ENCODE data around the gene HS6ST1.

Gene HS6ST1

GRCh38 chr2:128293870-128294455 is 24.7 kb downstream of the HS6ST1 start:
- DNase-seq, result no peak

DNA sequence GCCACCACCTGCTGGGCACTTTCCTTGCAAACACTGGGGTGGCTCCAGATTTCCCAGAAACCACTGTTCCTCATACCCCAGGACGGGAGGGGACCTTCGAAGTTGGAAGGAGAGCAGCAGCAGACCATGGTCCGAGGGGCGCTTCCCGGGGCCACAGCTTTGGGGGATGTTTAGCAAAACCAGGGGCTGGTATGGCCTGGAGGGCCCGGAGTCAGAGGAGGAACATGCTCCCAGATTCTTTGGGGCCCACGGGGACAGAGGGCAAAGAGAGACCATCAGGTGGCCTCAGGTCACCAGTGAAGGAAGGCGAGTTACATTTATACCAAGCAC is 25.3 kb downstream of the HS6ST1 start:
- DNase-seq, result no peak

DNA sequence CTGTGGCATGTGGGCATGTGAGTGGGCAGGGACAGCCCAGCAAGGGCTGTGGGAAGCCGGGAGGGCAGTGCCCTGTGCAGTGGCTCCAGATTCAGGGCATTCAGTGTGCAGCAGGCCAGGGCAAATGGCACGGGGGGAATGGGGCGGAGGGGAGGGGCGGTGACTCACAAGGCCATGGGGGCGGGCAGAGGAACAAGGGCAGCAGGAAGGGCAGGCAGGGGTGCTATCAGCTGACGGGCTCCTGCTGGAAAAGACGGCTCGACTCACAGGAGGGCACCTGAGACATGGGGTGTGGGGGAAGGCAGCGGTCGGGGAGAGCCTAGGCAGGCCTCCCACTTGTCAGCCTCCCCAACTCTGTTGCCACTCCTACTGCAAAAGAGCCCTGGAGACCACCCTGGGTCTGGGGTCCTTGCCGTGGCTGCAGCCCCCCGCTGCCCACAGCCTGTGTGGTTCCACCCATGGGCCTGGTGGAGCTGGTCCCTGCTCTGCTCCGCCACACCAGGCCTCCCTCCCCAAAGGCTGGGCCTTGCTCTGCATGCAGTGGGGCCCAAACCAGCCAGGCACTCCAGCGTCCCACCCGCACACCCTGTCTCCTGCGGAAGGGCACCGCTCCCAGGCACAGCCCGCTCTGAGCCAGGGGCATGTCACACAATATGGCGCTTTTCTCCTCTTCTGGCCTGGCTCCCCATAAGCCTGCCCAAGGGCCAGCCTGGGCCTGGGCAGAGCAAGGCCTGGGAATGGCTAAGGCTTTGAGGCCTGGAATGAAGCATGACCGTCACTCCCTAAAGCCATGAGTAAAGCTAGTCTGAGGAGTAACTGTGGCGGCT is 25.9 kb downstream of the HS6ST1 start:
- no peak for DNase-seq

DNA sequence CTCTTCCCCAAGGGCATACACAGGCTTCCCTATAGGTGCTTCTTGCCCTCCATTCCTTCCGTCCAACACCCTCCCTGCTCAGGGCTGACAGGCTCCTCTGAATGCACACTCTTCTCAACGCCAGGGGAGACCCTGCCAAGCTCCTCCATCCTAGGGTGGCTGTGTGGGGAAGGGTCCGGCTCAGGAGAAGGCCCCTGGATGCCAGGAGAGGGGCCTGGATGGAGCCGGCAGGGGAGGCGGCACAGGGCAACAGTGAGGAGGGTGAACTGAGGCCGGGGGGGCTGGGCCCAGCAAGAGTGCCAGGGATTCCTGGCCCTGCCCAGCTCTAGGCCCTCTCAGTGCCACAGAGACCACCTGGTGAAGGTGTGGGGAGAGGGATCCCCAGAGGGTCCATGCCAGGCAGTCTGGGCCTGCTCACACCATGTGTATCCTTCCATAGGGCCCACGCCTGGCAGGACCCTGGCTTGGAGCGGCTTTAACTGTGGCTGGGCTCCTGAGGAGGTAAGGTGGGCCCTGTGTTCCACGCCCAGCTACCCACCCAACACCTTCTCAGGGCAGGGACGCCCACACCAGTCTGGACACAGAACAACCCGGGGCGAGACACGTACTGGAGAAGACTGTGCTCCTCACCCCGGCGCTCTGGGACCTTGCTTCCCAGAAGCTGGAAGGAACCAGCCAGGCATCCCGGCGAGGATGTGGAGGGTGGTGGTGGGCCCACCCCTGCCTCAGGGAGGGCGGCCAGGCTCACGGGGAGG is 26.6 kb downstream of the HS6ST1 start:
- no peak for DNase-seq

DNA sequence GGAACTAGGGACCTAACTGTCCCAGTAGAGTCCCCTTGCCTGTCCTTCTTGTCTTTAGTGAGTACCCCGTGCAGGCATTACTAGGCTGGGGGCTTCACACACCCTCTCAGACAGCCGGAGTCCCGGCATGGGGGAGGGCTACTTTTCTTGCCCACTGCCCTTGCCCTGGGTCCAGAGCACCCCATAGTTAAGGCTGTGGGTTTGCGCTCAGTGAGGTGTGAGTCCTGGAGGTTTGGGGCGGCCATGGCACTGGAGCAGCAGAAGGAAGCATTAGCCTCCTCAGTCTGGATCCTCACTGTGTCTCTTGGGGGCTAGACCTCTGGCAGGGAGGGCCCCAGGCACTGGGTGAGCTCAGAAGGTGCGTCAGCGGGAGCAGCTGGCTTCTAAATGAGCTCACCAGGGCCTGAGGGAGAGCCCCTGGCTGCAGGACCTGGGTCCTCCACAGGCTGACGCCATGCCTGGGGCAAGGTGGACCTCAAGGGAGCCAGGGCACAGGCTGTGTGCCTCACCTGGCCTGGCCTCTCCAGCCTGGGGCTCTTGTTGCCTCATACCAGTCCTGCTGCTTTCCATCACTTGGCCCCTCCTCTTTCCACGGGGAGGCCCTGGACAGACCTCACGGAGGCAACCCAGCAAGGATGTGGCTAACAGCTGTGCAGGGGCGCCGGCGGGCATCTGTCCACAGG is 27.4 kb downstream of the HS6ST1 start:
- DNase-seq, result no peak

- DNase-seq, result no peak
These were observed 28.3 kb downstream of the HS6ST1 start for GRCh38 chr2:128290356-128290755.

DNA sequence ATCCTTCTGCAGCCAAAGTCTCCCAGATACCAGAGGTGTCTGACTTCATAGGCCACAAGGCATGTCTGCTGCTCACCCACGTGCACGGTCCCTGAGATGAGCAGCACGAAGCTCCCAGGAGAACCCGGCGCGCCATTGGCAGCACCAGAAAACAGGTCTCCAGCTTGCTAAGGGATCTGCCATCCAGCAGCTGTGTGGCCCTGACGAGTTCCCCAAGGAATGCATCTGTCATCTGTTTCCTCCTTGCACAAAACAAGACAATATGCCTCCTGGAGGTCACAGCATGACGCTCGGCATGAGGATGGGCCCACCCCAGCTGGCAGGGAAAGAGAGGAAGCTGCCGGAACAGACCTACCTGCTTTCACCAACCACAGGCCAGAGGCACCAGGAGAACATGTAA is 29.2 kb downstream of the HS6ST1 start:
- DNase-seq, result no peak

DNA sequence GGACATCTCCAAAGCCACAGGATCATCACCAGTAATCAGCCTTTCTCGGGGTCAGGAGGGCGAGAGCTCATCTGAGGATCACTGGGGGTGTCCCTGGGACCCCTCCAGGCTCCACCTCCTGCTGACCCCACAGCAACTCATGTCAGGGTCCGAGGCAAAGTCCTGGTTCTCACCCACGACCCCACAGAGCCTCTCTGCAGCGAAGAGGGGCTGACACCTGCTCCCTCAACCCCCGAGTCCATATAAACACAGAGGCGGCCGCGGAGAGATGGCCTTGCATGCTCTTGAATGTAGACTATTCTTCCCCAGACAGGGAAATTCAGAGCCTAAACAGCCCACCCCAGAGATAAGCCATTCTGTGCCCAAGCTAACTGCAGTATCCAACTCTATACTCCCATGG is 29.9 kb downstream of the HS6ST1 start:
- DNase-seq, result no peak

GRCh38 chr2:128287780-128288735 is 30.6 kb downstream of the HS6ST1 start:
- DNase-seq, result no peak

DNA sequence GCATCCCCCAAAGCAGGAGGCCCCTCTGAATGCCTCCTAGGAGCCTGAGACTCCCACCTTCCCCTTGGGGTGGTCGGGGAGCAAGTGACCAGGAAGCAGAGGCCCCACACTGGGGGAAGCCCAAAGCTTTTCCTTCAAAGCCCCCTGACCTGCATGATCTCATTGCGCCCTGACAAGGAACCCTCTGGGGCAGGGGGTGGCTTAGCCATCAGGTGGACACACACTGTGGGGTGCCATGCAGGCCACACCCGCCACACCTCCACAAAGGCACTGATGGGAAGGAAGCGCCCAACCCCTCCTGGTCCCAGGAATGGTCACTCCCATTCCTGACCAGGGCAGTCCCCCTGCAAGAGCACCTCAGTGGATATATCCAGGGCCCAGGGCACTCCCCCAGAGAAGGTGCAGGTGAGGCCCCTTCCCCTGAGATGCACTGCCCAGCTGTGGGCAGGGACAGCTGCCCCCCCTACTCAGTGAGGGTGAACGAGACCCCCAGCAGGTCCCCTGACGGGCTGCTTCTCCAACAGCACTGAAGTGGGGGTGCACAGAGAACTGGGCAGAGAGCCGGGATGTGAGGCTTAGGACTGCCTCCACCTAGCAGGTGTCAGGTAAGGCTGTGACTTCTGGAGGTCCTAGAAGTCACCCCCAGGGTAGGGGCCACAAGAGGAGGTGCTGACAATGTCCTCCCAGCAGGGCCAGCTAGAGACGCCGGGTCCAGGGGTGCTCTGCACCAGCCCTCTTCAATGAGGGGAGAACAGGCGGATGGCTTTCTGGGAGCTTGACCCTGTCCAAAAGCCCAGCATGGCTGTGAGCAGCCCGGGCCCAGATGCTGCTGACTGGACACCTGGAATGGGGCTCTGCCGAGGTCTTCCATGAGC is 31.5 kb downstream of the HS6ST1 start:
- no peak for DNase-seq

- no peak for DNase-seq
These were observed 32.5 kb downstream of the HS6ST1 start for GRCh38 chr2:128286011-128286721.

DNA sequence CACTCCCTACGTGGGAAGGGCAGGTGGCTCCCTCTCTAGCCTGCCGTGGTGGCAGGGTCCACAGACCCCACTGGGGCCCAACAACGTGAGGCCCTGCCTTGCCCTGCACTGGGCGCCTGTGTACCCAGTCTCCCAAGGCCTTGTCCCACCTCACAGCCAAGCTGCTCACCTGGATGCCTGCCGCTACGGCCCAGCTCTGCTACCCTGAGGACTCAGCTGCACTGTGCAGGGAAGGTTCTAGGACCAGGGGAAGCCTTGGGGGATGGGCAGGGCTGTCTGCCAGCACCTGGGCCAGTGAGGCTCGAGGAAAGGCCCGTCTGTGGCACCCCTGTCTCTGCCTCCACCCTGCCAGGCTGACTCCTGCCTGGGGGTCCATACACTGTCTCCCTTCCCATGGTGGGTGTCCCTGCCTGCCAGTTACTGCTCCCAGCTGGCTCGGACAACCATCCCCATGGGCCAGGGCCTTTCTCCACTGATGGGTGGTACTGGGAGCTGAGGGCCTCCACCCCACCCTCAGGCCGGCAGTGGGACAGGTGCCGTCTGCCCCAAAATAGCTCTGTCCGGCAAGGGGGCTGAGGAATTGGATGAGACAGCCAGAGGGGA is 33.2 kb downstream of the HS6ST1 start:
- no peak for DNase-seq

DNA sequence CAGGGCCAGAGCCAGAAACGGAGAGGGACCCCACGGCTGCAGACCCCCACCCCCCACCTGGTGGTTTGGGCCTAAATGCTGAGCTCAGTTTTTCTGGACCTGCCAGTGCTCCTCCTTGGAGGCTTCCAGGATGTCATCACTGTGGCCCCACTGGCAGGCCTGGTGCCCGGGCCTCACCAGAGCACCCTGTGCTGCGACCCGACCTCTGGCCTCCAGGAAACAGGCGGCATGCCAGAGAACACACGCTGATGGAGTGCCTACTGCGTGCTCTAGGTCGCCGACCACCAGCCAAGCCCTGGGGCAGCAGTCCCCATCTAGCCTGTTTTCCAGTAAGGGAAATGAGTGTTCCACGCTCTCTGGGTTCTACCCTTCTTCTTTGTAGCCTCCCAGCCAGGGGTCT is 33.8 kb downstream of the HS6ST1 start:
- DNase-seq, result no peak

DNA sequence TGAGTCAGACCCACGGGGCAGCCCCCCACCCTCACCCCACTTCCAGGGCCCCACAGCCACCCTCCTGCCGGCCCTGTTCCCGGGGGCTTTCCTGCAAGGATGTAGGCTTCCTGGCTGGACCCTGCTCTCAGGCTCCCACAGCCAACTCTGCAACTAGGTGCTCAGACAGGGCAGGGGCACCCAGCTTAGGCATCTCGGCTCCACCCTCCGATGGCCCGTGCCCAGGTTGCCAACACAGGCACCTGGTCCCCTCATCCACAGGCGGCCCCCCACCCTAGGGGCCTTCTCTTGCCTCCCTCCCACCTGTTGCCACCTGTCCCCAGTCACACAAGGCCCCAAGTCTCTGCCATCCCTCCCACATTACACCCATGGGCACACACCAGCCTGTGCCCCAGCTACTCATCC is 34.6 kb downstream of the HS6ST1 start:
- DNase-seq, result no peak

- DNase-seq, result no peak
These were observed 35.5 kb downstream of the HS6ST1 start for GRCh38 chr2:128282976-128283810.

DNA sequence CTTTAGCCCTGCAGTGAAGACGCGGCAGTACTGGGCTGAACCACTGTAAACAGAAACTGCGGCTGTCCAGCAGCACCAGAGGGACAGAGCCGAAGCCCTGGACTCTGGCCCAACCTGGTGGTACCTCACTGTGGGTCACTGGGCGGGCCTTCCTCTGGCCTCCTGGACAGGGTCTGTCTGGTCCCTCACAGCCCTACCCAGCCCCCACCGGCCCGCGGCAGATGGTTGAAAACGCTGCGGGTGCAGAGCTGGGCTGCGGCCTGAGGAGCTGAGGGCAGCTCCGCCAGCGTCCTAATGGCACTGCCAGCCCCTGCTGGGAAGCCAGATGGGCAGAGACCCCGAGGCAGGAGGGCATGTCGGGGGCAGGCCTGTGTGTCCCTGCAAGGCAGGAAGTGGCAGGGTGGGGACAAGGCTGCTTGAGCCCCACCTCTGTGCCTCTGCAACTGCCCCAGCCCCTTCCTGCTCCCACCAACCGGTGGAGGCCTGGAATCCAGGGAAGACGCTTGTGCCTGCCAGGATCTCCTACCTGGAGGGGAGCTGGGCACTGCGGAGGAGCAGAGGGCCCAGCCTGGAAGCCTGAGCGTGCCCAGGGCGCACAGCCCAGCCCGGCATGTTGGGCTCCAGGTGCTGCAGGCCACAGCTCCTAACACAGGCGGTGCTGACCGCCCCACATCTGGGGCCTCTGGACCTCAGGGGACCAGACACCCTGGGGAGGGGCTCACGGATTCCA is 36.3 kb downstream of the HS6ST1 start:
- no peak for DNase-seq

- no peak for DNase-seq
These were observed 36.8 kb downstream of the HS6ST1 start for GRCh38 chr2:128281852-128282245.

DNA sequence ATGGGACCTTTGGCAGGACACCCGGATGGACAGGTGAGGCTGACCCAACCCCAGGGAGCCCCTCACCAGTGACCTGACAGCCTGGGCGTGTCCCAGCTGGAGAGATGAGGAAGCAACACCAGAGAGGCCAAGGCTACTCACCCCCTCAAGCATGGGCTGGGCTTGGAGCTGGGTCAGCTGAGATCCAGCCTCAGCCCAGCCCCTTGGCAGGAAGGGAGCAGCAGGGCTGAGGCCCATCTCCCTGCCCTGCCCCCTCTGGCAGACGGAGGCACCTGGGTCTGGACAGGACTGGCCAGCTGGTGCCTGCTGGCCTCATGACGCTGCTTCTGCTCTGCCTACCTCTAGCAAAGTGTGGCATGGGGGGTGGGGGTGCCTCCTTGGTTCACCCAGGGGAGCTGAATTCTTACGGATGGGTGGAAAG is 37.8 kb downstream of the HS6ST1 start:
- DNase-seq, result no peak

Data from activated T-cell treated with anti-CD3 and anti-CD28 coated beads, Interleukin-2, amount 50 U/mL, for 1 hour (primary cell).